H1 (cell line): ENCODE measurements around the gene ARHGEF16. TPM values are rescaled to one million over a fixed set of nuclear protein-coding genes. Genes with fewer than 3 reads are reported as not detected.

ENCODE experiments used
- CTCF ChIA-PET: fragments of 300-600 bp; sonication (Branson Sonifier 250); formaldehyde crosslinking; loops from one replicate; lab custom pipeline; 2021; ENCODE audit not compliant: partially characterized antibody; lab: Charles Lee
- POLR2A ChIA-PET: fragments of 300-600 bp; sonication (Branson Sonifier 250); formaldehyde crosslinking; loops from one replicate; lab custom pipeline; 2021; ENCODE audit warnings: inconsistent platforms; ENCODE audit not compliant: partially characterized antibody; lab: Charles Lee
- DNase-seq, 2 experiments: peaks; one replicate each; pipeline versions ENCODE4 v3.0.0 to v3.0.0-alpha.2; 2010 to 2022; ENCODE audit warnings: low spot score in 2 of 2, low read depth in 1 of 2, mixed read lengths in 1 of 2
- FAIRE-seq: peaks from 2 replicates; lab custom pipeline; 2011; peaks lifted over from hg19 to GRCh38; lab: Jason Lieb, UNC
- H2AFZ ChIP-seq: 2 replicates; pipeline ENCODE4 v1.8.1; 2012; ENCODE audit warnings: low read length, inconsistent platforms
- H2AK5ac ChIP-seq: 2 replicates; pipeline ENCODE4 v1.6.1; 2013; ENCODE audit warnings: low read depth, low read length
- H2BK120ac ChIP-seq: replicated peaks from 2 replicates; pipeline ENCODE3; 2013; ENCODE audit warnings: low read depth, low read length, inconsistent platforms
- H2BK12ac ChIP-seq: 2 replicates; pipeline ENCODE4 v1.6.1; 2013; ENCODE audit warnings: low read depth, low read length
- H2BK15ac ChIP-seq: 2 replicates; pipeline ENCODE4 v1.6.1; 2013; ENCODE audit warnings: low read length
- H2BK20ac ChIP-seq: 2 replicates; pipeline ENCODE4 v1.6.1; 2013; ENCODE audit warnings: low read length
- H2BK5ac ChIP-seq: 2 replicates; pipeline ENCODE4 v1.6.1; 2013; ENCODE audit warnings: low read depth, low read length
- H3K14ac ChIP-seq: 2 replicates; pipeline ENCODE4 v1.6.1; 2013; ENCODE audit warnings: inconsistent platforms; ENCODE audit not compliant: insufficient read length
- H3K18ac ChIP-seq: 2 replicates; pipeline ENCODE4 v1.6.1; 2013; ENCODE audit warnings: low read length; ENCODE audit errors: extremely low read depth
- H3K23ac ChIP-seq: 2 replicates; pipeline ENCODE4 v1.6.1; 2013; ENCODE audit warnings: inconsistent platforms; ENCODE audit not compliant: insufficient read length
- H3K23me2 ChIP-seq: 2 replicates; pipeline ENCODE4 v1.6.1; 2013; ENCODE audit warnings: low read depth, low read length
- H3K27ac ChIP-seq: 2 replicates; pipeline ENCODE4 v1.6.1; 2011; ENCODE audit warnings: low read depth, low read length, inconsistent platforms
- H3K27me3 ChIP-seq, 4 experiments: replicated peaks in 1 of 4; 1 replicate in 1 of 4; 2 replicates in 3 of 4; pipeline versions ENCODE4 v1.6.1 to v1.8.1; 2011 to 2013; ENCODE audit warnings: low read length in 3 of 4, mild to moderate bottlenecking in 3 of 4, inconsistent platforms in 2 of 4, mixed read lengths in 2 of 4, moderate library complexity in 1 of 4; ENCODE audit not compliant: control insufficient read depth in 3 of 4, insufficient read depth in 3 of 4; ENCODE audit errors: extremely low read depth in 1 of 4
- H3K36me3 ChIP-seq, 4 experiments: 2 replicates each; pipeline versions ENCODE4 v1.6.1 to v1.8.1; 2011 to 2013; ENCODE audit warnings: mild to moderate bottlenecking in 4 of 4, low read length in 3 of 4, moderate library complexity in 2 of 4, control low read depth in 1 of 4, inconsistent platforms in 1 of 4; ENCODE audit not compliant: insufficient read depth in 4 of 4, control insufficient read depth in 2 of 4
- H3K4ac ChIP-seq: replicated peaks from 2 replicates; pipeline ENCODE3; 2013; ENCODE audit warnings: low read length, low read depth, mixed read lengths, inconsistent platforms; ENCODE audit not compliant: insufficient read length
- H3K4me1 ChIP-seq, 4 experiments: replicated peaks in 1 of 4; 1 replicate in 1 of 4; 2 replicates in 3 of 4; pipeline versions ENCODE4 v1.6.1 to v1.8.1; 2011 to 2013; ENCODE audit warnings: low read length in 3 of 4, inconsistent platforms in 2 of 4, mixed read lengths in 1 of 4; ENCODE audit not compliant: insufficient read depth in 4 of 4, control insufficient read depth in 3 of 4
- H3K4me2 ChIP-seq, 2 experiments: 2 replicates each; pipeline versions ENCODE4 v1.6.1 to v1.8.1; 2011 to 2013; ENCODE audit warnings: low read depth in 2 of 2, low read length in 2 of 2, control low read depth in 1 of 2, inconsistent platforms in 1 of 2, mild to moderate bottlenecking in 1 of 2; ENCODE audit not compliant: insufficient read depth in 1 of 2
- H3K4me3 ChIP-seq, 4 experiments: fragments of 200-600, 300-600 bp in 1 of 4; sonication (generic), shearing (Covaris generic), sonication (Bioruptor Twin) in 1 of 4; 2 replicates each; pipeline versions ENCODE4 v1.5.1 to v1.8.1; 2011 to 2016; ENCODE audit warnings: low read length in 4 of 4, low read depth in 3 of 4, control low read depth in 2 of 4, inconsistent platforms in 2 of 4, mild to moderate bottlenecking in 2 of 4, mixed read lengths in 1 of 4, moderate library complexity in 1 of 4; ENCODE audit not compliant: insufficient read depth in 2 of 4; ENCODE audit errors: extremely low read depth in 1 of 4
- H3K56ac ChIP-seq: replicated peaks from 2 replicates; pipeline ENCODE3; 2013; ENCODE audit warnings: low read depth, mild to moderate bottlenecking, mixed read lengths, low read length, inconsistent platforms; ENCODE audit not compliant: insufficient read length
- H3K79me1 ChIP-seq: 2 replicates; pipeline ENCODE4 v1.6.1; 2013; ENCODE audit warnings: low read depth, low read length, control low read depth
- H3K79me2 ChIP-seq, 2 experiments: 2 replicates each; pipeline versions ENCODE4 v1.6.1 to v1.8.1; 2012 to 2013; ENCODE audit warnings: low read length in 2 of 2, mild to moderate bottlenecking in 2 of 2, inconsistent platforms in 1 of 2; ENCODE audit not compliant: insufficient read depth in 2 of 2, control insufficient read depth in 1 of 2
- H3K9ac ChIP-seq, 4 experiments: replicated peaks in 1 of 4; 1 replicate in 1 of 4; 2 replicates in 3 of 4; pipeline versions ENCODE4 v1.6.1 to v1.8.1; 2011 to 2013; ENCODE audit warnings: low read depth in 3 of 4, low read length in 3 of 4, control low read depth in 2 of 4, mild to moderate bottlenecking in 2 of 4, moderate library complexity in 2 of 4, inconsistent platforms in 1 of 4; ENCODE audit errors: extremely low read depth in 1 of 4
- H3K9me3 ChIP-seq, 2 experiments: 2 replicates each; pipeline versions ENCODE4 v1.6.1 to v1.8.1; 2012 to 2013; ENCODE audit warnings: mild to moderate bottlenecking in 2 of 2, moderate library complexity in 2 of 2, control low read depth in 1 of 2, inconsistent platforms in 1 of 2, low read depth in 1 of 2, low read length in 1 of 2, mixed read lengths in 1 of 2; ENCODE audit not compliant: insufficient read depth in 2 of 2
- H4K20me1 ChIP-seq, 2 experiments: replicated peaks in 1 of 2; 2 replicates each; pipeline versions ENCODE3 to v1.8.1; 2011 to 2013; ENCODE audit warnings: inconsistent platforms in 2 of 2, low read length in 2 of 2, mild to moderate bottlenecking in 1 of 2; ENCODE audit not compliant: insufficient read depth in 2 of 2, control insufficient read depth in 1 of 2
- H4K5ac ChIP-seq: 2 replicates; pipeline ENCODE4 v1.6.1; 2013; ENCODE audit warnings: low read length, low read depth, mixed read lengths, inconsistent platforms; ENCODE audit not compliant: insufficient read length
- H4K8ac ChIP-seq: 2 replicates; pipeline ENCODE4 v1.8.0; 2013; ENCODE audit warnings: mild to moderate bottlenecking, moderate library complexity, low read length, inconsistent platforms; ENCODE audit not compliant: insufficient read depth; ENCODE audit errors: extremely low read depth
- H4K91ac ChIP-seq: replicated peaks from 2 replicates; pipeline ENCODE3; 2013; ENCODE audit warnings: low read length, mixed read lengths, inconsistent platforms; ENCODE audit not compliant: insufficient read length
- CHD2 ChIP-seq: IDR thresholded peaks from 2 replicates; pipeline ENCODE4 v1.6.1; 2012; ENCODE audit warnings: low read length, improper control_type of control experiment
- HDAC6 ChIP-seq: IDR thresholded peaks from one replicate; pipeline ENCODE4 v1.7.1; 2012; ENCODE audit warnings: low read depth, mild to moderate bottlenecking, inconsistent platforms, low read length, moderate library complexity
- JUN ChIP-seq: IDR thresholded peaks from 2 replicates; pipeline ENCODE4 v1.6.1; 2011; ENCODE audit warnings: low read depth, mild to moderate bottlenecking, improper control_type of control experiment, low read length
- NRF1 ChIP-seq: IDR thresholded peaks from 2 replicates; pipeline ENCODE4 v1.6.1; 2011; ENCODE audit warnings: mild to moderate bottlenecking, low read depth, low read length, improper control_type of control experiment
- WGBS, 2 experiments: shearing (Covaris generic) in 1 of 2; methylation state at CpG; one replicate each; pipeline versions ENCODE4 v1.1.6 to v1.1.7; 2013 to 2015; ENCODE audit warnings: low lambda C conversion rate in 2 of 2, mixed read lengths in 2 of 2, inconsistent platforms in 1 of 2, low coverage in 1 of 2, missing lambda C conversion rate in 1 of 2; ENCODE audit not compliant: insufficient replicate concordance in 2 of 2, insufficient coverage in 1 of 2, insufficient read length in 1 of 2; ENCODE audit errors: extremely low coverage in 1 of 2, missing lambda C conversion rate in 1 of 2; 5-methylcytosine and 5-hydroxymethylcytosine counted together
- polyA plus RNA-seq, 7 experiments: library from polyadenylated mRNA; depleted of rRNA in 3 of 7; stranded (reverse) in 5 of 7; unstranded in 2 of 7; fragments of >200 nt in 5 of 7; fragments of 200-250 nt in 2 of 7; gene quantifications; 1 replicate in 5 of 7; 2 replicates in 1 of 7; 4 replicates in 1 of 7; pipeline versions ENCODE4 v1.2.1 to v1.2.3, GENCODE V29; 2011 to 2013; ENCODE audit warnings: missing spikeins in 2 of 7, mixed read lengths in 2 of 7
- total RNA-seq: library from RNA; stranded (reverse); fragmentation: NEBNext Ultra II Directional; extraction: Animal tissue kit (Norgen Biotek cat#: 25700); gene quantifications from 2 replicates; pipeline ENCODE4 v1.2.1, GENCODE V29; 2021
- TF ChIP-seq, protein P1 (sequence below): IDR thresholded peaks from 2 replicates; pipeline ENCODE4 v1.6.1; 2012; ENCODE audit warnings: inconsistent platforms

ARHGEF16 gene
- total and polyA plus RNA-seq, 2 of the 8 experiments (the other 6 are each of a cell fraction or from before 2014, with no cell fraction given) = 18.3 to 20.7 TPM

DNA sequence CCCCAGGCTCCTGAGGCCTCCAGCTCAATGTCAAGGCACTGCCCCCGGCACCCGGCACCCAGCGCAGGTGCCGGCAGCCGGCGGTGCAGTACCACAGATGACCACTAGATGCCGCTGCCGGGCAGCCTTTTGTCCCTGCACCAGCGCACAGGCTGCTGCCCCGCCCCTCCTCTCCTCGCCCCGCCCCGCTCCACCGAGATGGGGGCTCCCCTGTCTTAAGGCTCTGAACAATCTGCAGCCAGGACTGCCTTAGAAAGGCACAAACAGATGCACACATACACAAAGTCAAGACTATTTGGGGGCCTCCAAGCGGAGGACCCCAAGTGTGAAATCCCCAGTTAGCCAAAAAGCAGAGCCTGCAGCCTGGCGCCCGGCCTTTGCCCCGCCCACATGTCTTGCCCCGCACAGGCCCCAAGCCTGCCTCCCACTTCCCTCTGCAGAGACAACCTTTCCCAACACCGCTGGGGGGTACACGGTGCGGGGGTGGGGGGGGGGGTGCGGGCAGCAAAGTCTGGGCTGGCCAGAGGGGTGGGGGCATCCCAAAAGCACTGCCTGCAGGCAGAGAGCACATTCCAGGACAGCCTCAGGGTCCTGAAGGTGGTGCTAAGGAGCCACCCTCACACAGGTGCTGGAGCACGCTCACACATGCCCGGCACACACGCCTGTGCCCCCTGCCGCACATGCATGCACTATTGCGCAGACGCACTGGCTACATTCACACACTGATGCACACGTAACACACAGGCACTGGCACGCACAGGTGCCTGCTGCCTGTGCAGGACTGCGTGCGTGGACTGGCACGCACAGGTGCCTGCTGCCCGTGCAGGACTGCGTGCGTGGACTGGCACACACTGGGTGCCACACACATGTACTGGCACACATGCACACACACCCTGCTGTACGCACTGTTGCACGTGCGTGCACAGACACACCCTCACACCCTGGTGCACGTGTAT is 37.1 kb downstream of the ARHGEF16 start:
- H2BK5ac ChIP-seq = peak overlapping the region; percentile 86
- H3K14ac ChIP-seq = peak overlapping the region; percentile 83
- peak overlapping the region; percentile 49; the same call in 1 of the 2 replicates for H2AFZ ChIP-seq
- no peaks in the 10 kb centered on the region; a peak in 1 of 8 replicates for H3K36me3 ChIP-seq
- H3K27me3 ChIP-seq = no peaks in the 10 kb centered on the region
- H3K56ac ChIP-seq = no peak overlapping the region
- H3K4me3 ChIP-seq = peak overlapping the region in 1 of 4 experiments; percentile 53; a peak in 2 of 8 replicates
- H4K20me1 ChIP-seq = peaks cover 2 to 4% of the 10 kb centered on the region in 2 experiments
- H3K4me2 ChIP-seq = peak overlapping the region in 1 of 2 experiments; percentile 61; a peak in 3 of 4 replicates
- H3K79me1 ChIP-seq = no peaks in the 10 kb centered on the region
- 0 out of 2 replicates have a peak overlapping the region, but pooled peaks have one; percentile 66 for H2BK20ac ChIP-seq
- no peak overlapping the region for H3K23ac ChIP-seq
- H2BK15ac ChIP-seq = 0 out of 2 replicates have a peak overlapping the region, but pooled peaks have one; percentile 13
- H3K9ac ChIP-seq = 0 out of 7 replicates have a peak overlapping the region, but pooled peaks of 1 of the 4 experiments have one; percentile 22
- ChIA-PET POLR2A (interaction anchor here (1.1 to 1.8 kb wide), 3 partner anchors 10 to 132 kb away, joined by 3 to 7 read pairs (median 3); no protein-coding TSS in a partner anchor), CTCF (interaction anchor here (0.6 to 2.2 kb wide), 53 partner anchors 9 to 972 kb away, joined by 3 to 18 read pairs (median 5); no protein-coding TSS in a partner anchor)
- WGBS, 2 experiments = 69% methylated on average over 26 of the region's 41 CpGs; no CpG with 5 or more reads in 1 of the 2 experiments
- no peaks in the 10 kb centered on the region for H3K23me2 ChIP-seq
- H2AK5ac ChIP-seq = peak overlapping the region; percentile 43; the same call in 1 of the 2 replicates
- peak overlapping the region; percentile 99; the same call in 1 of the 2 replicates for H2BK12ac ChIP-seq
- H4K8ac ChIP-seq = no peak overlapping the region
- FAIRE-seq (no peak), DNase-seq (peak; percentile 44 to 97)
- no peak overlapping the region; the same call in 1 of the 2 replicates for H3K27ac ChIP-seq
- H3K9me3 ChIP-seq = peaks cover 8 to 16% of the 10 kb centered on the region in 2 experiments; a peak in 2 of 4 replicates
- peaks cover 0 to 4% (median 0%) of the 10 kb centered on the region in 4 experiments; a peak in 2 of 7 replicates for H3K4me1 ChIP-seq
- no peaks in the 10 kb centered on the region for H3K79me2 ChIP-seq
- H3K4ac ChIP-seq = peak overlapping the region; percentile 69
- peak overlapping the region; percentile 51 for H4K5ac ChIP-seq
- no peak overlapping the region for H3K18ac ChIP-seq
- H2BK120ac ChIP-seq = peak overlapping the region; percentile 95
- peak overlapping the region; percentile 84 for H4K91ac ChIP-seq
- TF ChIP-seq JUN (no peak), CHD2 (0 out of 2 replicates have a peak, but pooled peaks have one; percentile 31), NRF1 (no peak), HDAC6 (no peak)
- TF ChIP-seq, protein P1, sequence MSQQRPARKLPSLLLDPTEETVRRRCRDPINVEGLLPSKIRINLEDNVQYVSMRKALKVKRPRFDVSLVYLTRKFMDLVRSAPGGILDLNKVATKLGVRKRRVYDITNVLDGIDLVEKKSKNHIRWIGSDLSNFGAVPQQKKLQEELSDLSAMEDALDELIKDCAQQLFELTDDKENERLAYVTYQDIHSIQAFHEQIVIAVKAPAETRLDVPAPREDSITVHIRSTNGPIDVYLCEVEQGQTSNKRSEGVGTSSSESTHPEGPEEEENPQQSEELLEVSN = no peak
